GM15510 (cell line): ENCODE results near the gene ZYX.

Experiments used
- POLR2A ChIP-seq: IDR thresholded peaks from 3 replicates; pipeline ENCODE4 v1.6.1; 2011; ENCODE audit warnings: borderline replicate concordance; ENCODE audit not compliant: insufficient read length; ENCODE audit errors: extremely low read depth

The ZYX gene

DNA sequence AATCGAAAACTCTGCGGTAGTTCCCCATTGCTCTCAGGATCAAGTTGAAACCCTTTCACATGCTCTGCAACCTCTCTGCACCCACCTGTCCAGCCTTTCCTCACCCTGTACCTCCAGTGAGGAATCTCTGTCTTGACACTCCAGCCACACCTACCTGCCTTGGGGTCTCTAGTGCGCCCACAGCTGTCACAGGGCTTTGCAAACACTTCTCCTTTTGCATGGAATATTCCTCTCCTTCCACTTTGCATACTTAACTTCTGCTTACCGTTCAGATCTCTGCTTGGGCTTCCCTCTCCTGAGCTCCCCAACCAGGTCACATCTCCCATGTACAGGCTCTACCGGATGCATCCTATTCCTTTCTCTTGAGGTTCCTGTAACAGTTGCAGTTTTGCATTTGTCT is 6.6 kb upstream of the ZYX start:
- no peak for TF ChIP-seq POLR2A

DNA sequence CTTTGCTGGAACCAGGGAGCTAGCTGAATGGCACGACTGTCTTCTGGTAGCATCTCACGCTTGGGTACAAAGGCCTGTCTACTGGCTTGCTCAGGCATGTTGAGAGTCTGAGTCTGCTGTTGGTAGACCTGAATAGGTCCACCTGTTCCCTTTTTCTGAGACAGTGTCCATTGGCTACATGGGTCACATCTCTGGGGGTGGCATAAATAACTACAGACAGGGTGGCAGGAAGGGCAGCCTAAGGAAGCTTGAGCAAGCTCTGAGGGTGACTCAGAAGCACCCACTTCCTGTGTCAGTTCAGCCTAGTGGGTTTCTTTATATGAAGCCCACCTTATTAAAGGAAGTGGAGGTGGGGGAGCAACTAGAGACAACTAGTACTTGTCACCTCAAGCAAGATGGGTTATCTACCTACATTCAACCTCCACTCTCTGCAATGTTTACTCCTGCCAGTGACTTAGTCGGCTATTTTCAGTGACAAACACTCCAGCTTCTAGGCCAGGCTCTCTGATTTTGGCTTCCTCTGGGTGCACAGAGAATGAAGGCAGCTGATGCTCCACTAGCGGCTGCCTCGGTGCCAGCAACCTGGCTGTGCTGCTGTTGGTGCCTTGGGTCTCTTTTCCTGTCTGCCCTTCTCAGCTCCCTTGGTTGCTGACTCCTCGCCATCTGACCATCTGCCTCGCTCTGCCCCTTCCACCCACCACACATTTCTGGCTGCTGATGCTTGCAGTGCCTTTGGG is 5.7 kb upstream of the ZYX start:
- TF ChIP-seq POLR2A: no peak

DNA sequence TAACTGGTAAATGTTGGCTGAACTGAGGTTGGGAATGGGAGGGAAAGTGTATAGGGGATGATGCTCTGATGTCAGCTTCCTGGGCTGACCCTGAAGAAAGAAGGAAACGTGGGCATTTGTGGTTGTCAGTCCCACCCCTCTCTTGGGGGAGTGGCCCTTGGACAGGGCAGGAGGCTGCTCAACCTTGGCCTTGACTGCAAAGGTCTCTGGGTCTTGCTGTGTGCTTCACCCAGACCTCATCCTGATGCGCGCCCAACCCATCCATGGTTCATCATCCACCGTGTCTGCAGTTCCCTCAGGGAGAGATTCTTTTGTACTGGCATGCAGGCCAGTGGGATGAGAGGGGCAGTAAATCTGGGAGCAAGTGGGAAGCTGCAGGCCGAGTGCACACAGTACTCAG is 4.7 kb upstream of the ZYX start:
- TF ChIP-seq POLR2A: no peak

DNA sequence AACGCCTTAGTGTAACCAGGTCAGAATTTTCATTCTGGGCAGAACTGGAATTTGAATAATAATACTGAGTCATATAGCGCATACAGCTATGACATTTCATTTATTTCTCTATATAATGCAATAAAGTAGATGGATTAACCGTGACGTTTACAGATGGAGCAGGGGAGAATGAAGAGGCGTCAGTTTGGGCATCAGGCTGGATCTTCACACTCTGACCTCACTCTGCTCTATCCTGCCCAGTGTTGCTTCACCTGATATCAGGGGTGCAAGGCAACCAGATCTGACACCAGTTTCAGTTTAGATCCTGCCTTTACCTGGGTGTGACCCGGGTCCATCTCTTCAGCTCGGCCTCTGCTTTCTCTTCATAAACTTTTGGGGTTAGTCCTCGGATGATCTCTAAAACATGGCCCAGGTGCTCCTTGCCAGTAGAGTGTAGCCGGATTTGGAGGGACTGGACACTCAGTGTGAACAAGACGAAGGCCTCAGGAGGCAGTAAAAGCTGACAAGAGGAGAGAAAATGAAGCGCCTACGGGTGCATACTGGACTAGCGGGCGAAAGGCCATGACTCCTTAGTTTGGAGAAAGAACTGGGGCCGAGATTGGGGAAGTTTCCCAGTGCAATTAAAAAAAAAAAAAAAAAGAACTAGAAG is 1.4 kb upstream of the ZYX start:
- no peak for TF ChIP-seq POLR2A

DNA sequence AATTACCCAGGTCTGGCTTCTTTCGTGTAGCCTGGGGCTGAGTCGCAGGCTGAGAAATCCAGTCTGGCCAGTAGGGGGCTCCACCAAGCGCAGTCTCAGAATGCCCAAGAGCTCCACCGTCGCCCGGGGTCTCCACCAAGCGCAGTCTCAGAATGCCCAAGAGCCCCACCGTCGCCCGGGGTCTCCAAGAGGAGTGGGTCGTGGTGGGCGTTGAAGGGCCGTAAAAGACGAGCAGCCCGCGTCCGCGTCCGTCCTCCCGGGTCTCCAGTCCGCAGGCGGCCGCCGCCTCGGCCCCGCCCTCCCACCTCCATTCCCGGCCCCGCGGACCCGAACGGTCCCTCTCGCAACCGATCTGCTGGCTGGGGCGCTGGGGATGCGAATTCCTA is 892 bp upstream of the ZYX start:
- TF ChIP-seq POLR2A: no peak

DNA sequence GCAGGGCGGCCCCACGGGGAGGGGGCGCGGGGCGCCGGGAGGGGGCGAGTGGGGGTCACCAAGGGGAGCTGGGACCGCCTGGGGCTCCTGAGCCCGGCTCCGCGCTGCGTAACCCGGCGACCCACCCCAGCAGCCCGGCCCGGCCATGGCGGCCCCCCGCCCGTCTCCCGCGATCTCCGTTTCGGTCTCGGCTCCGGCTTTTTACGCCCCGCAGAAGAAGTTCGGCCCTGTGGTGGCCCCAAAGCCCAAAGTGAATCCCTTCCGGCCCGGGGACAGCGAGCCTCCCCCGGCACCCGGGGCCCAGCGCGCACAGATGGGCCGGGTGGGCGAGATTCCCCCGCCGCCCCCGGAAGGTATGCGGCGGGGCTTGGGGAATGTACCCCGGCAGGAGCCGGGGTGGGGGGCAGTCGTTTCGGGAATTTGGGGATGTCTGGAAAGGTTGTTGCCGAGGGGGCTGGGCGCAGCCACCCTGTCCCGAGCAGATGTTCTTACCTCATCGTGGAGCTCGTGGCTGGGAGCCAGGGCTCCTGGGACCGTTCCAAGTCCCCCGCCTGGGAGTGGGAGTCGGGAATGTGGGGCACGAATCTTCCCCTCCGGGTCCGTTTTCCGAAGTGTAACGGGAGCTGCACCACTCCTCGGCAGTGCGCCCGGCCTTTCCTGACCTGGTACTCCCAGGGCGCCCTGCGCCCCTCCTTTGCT is 431 bp downstream of the ZYX start:
- no peak for TF ChIP-seq POLR2A

DNA sequence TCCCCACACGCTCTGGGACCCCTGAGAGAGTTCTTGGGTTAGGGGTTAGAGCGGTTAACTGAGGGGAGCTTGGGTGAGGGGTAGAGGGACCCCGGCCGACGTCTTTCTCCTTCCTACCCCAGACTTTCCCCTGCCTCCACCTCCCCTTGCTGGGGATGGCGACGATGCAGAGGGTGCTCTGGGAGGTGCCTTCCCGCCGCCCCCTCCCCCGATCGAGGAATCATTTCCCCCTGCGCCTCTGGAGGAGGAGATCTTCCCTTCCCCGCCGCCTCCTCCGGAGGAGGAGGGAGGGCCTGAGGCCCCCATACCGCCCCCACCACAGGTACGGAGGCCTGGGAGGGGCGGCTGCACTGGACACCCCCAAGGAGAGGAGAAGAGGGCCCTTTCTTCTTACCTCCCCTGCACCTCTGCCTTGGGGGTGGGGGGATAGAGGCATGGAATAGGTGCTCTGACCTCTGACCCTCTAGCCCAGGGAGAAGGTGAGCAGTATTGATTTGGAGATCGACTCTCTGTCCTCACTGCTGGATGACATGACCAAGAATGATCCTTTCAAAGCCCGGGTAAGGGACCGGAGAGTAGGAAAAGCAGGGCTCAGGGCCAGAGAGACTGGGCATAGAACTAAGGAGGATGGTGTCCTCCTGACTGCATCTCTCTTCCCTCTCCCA is 1.1 kb downstream of the ZYX start:
- TF ChIP-seq POLR2A: no peak

DNA sequence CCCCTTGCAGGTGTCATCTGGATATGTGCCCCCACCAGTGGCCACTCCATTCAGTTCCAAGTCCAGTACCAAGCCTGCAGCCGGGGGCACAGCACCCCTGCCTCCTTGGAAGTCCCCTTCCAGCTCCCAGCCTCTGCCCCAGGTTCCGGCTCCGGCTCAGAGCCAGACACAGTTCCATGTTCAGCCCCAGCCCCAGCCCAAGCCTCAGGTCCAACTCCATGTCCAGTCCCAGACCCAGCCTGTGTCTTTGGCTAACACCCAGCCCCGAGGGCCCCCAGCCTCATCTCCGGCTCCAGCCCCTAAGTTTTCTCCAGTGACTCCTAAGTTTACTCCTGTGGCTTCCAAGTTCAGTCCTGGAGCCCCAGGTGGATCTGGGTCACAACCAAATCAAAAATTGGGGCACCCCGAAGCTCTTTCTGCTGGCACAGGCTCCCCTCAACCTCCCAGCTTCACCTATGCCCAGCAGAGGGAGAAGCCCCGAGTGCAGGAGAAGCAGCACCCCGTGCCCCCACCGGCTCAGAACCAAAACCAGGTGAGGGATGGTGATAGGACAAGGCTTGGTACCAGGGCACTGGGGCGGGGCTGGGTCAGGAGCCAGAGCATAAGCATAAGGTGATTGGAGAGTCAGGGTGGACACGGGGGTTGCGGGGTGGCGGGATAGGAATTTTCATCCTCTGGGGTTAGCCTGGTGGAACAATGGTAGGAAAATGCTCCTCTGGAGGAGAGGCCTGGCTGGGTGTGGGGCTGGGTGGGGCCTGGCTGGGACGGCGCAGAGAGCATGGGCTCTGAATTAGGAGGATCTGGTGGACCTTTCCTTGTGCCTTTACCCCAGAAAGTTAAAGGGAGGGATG is 1.9 kb downstream of the ZYX start:
- no peak for TF ChIP-seq POLR2A

DNA sequence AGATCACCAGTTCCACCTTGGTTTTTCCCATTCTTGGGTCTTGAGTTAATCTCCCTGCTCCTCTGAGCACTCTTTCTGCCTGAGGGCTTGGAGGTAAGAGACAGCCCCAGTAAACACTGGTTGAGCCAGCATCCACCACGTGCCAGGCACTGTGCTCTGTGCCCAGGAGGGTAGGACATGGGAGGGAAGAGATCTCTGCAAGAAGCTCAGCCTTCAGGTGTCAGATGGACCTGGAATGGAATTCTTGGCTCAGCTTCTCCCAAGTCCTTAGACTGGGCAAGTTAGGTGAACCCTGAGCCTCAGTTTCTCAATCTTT is 2.5 kb downstream of the ZYX start:
- no peak for TF ChIP-seq POLR2A

DNA sequence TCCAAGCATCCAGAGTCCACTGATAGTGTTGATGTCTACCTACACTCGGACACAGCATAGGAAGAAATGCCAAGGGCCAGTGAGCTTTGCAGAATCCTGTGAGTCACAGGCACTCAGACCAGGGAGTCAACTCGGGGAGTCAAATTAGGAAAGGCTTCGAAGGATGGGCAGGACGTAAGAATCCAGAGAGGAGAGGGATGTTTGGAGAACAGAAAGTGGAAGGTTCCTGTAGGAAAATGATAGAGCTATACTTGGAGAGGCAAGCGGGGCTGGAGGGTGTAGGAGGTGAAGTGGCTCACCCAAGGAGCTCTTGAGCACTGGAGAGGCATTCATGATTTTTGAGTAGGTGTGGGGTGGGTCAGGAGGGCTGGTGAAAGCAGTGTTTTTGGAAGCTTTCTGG is 3.0 kb downstream of the ZYX start:
- no peak for TF ChIP-seq POLR2A

DNA sequence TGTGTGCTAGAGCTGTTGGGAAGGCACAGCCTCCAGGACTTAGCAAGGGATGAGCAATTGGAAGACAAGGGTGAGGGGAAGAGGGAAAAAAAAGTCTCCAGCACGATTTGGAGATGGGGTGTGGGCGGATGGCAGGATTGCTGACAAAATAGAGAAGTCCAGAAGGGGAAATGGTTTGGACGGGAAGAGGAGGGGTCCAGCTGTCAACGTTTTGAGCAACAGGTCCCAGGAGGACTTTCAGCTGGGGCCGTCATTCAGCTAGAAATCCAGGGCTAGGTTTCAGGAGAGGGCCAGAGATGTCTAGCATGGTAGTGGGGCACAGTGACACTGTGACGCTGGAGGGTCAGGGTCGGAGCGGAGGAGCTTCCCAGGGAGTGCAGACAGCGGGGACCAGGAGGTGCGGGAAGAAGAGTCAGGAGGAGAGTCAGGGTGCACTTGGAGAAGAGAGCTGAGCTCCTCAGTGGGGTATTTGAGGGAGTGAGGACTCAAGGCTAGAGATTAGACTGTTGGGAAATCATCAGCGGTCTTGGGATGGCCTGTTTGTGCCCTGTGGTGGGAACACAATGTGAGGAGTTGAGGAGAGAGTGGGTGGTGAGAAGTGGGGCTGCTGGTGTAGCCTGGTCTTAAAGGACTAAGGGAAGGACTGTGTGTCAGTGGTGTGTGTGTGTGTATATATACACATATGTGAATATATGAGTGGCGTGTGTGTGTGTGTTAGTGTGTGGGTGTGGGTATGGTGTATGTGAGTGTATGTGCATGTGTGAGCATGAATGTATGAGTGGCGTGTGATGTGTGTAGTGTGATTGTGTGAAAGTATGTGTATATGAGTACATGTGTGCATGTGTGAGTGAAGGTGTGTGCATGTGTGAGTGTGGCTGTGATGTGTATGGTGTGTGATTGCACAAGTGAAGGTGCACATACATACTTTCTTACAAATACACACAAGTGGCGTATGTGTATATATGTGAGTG is 3.8 kb downstream of the ZYX start:
- TF ChIP-seq POLR2A: no peak

DNA sequence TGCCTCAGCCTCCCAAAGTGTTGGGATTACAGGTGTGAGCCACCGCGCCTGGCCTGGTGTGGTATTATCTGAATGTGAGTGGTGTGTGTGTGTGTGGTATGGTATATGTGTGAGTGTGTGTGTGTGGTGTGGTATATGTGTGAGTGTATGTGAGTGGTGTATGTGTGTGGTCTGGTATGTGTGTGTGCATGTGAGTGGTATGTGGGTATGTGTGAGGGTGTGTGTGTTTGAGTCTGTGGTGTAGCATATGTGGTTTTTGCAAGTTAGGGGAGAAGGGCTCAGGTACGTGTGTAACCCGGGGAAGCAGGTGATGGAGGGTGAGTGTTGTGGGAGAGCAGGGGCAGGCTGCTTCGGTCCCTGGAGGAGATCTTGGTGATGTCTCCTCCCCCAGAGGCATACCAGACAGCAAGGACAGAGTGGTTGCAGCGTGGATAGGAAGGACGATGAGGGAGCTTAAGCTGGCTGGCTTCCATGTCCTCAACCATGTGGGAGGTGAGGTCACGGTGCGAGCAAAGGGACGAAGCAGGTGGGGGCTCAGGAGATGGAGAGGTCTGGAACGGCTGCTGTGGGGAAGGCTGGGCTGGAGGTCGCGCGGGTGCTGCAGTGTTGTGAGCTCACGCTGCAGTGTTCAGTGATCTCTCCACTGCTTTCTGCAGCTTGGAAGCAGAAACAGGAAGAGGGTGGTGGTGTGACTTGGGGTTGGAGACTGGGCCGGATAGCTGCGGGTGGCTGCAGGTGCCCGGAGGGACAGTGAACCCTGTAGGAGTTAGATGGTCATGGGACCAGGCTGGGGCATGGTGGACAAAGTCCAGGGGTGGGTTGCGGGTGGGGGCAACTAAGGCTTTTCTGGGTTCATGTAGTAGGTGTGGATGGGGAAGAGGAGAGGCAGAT is 5.0 kb downstream of the ZYX start:
- no peak for TF ChIP-seq POLR2A
